Fibroblast of villous mesenchyme (primary cell): ENCODE measurements around the gene HAUS5. TPM values are rescaled to one million over a fixed set of nuclear protein-coding genes. Genes with fewer than 3 reads are reported as not detected.

ENCODE experiments used
- DNase-seq: peaks from one replicate; pipeline ENCODE4 v3.0.0-alpha.2; 2010; ENCODE audit warnings: low read depth
- H3K4me3 ChIP-seq: 2 replicates; pipeline ENCODE4 v1.5.1; 2011; ENCODE audit warnings: low read depth, mild to moderate bottlenecking, low read length
- total RNA-seq: library from RNA; depleted of rRNA; stranded (reverse); fragments of >200 nt; gene quantifications from 2 replicates; pipeline ENCODE4 v1.2.3, GENCODE V29; 2012
- TF ChIP-seq, protein P1 (sequence below): IDR thresholded peaks from 2 replicates; pipeline ENCODE4 v1.5.1; 2012; ENCODE audit warnings: low read depth, mild to moderate bottlenecking, low read length; ENCODE audit not compliant: insufficient read depth

HAUS5 gene
- total RNA-seq, 1 donor, result 6.5 TPM

DNA sequence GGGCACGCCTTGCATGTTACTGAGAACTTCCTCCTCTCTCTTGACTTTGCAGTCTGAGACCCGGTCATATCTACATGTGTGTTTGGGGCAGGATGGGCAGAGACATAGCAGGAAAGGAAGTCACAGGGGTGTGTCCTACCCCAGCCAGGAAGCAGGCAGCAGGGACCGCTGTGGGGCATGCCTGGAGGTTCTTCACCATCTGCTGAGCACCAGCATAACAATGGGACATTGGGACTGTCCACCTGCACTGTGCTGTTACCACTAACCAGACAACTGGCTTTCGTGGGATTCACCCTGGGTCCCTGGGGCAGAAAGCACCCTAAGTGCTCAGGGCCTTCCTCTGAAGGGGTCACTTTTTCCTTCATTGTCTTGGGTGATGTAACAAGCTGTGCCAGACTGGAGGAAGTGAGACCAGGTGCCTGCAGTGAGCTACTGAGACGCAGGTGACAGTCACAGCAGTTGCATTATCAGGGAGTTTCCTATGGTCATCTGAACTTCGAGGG is 2.6 kb upstream of the HAUS5 start:
- H3K4me3 ChIP-seq, result no peak overlapping the region
- no peak for DNase-seq
- TF ChIP-seq, protein P1, sequence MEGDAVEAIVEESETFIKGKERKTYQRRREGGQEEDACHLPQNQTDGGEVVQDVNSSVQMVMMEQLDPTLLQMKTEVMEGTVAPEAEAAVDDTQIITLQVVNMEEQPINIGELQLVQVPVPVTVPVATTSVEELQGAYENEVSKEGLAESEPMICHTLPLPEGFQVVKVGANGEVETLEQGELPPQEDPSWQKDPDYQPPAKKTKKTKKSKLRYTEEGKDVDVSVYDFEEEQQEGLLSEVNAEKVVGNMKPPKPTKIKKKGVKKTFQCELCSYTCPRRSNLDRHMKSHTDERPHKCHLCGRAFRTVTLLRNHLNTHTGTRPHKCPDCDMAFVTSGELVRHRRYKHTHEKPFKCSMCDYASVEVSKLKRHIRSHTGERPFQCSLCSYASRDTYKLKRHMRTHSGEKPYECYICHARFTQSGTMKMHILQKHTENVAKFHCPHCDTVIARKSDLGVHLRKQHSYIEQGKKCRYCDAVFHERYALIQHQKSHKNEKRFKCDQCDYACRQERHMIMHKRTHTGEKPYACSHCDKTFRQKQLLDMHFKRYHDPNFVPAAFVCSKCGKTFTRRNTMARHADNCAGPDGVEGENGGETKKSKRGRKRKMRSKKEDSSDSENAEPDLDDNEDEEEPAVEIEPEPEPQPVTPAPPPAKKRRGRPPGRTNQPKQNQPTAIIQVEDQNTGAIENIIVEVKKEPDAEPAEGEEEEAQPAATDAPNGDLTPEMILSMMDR, result no peak

DNA sequence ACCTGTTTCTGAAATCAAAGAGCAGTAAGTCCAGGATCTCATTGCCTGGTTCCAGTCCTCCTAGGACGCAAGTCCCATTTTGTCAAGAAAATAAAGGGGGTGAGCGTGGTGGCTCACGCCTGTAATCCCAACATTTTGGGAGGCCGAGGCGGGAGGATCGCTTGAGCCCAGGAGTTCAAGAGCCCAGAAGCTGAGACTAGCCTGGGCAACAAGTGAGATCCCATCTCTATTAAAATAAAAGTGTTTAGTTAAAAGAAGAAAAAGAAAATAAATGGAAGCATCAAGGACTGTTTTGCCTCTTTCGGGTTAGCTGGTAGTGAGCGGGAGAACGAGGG is 344 bp upstream of the HAUS5 start:
- no peak for DNase-seq
- peak overlapping the region; percentile 94 for H3K4me3 ChIP-seq
- TF ChIP-seq, protein P1, result no peak

DNA sequence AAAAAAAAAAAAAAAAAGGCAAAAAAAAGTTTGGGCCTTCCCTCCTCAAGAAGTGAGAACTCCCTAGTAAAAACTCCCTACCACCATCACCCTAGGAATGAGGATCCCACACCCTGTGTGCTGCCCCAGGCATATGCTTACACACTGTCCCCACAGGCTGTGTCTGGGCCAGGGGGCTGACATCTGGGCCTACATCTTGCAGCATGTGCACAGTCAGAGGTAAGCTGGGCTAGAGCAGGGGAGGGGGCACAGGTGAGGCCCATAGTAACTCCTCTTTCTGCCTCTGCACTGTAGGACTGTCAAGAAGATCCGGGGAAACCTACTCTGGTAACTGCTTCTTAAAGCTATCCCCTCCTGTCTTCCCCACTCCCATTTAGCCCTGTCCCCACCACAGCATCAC is 1.0 kb downstream of the HAUS5 start:
- DNase-seq, result no peak
- TF ChIP-seq, protein P1, result no peak
- H3K4me3 ChIP-seq, result no peak overlapping the region

DNA sequence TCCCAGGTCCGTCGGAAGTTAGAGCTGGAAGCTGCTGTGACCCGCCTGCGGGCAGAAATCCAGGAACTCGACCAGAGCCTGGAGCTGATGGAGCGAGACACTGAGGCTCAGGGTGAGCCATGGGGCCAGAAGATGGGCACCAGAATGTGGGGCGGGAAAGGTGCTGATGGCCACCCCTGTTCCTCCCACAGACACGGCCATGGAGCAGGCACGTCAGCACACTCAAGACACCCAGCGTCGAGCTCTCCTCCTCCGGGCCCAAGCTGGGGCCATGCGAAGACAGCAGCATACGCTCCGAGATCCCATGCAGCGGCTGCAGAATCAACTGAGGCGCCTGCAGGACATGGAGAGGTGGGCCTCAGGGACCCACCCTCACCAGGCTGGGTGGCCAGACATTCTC is 2.5 kb downstream of the HAUS5 start:
- TF ChIP-seq, protein P1, result no peak
- DNase-seq, result no peak

DNA sequence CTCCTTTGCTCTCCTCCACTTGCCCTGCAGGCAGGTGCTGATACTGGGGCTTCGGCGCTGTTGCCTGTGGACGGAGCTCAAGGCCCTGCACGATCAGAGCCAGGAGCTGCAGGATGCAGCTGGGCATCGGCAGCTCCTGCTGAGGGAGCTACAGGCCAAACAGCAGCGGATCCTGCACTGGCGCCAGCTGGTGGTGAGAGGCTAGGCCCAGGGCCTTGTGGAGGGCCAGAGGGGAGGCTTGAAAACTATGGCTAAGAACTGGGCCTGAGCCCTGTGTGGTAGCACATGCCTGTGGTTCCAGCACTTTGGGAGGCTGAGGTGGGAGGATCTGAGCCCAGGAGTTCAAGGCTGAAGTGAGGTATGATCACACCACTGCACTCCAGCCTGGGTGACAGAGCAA is 6.3 kb downstream of the HAUS5 start:
- TF ChIP-seq, protein P1, result peak; percentile 11
- no peak for DNase-seq
- H3K4me3 ChIP-seq, result no peak overlapping the region

More for the DNA sequence above, 2.5 kb downstream of the HAUS5 start:
- H3K4me3 ChIP-seq, result no peak overlapping the region

DNA sequence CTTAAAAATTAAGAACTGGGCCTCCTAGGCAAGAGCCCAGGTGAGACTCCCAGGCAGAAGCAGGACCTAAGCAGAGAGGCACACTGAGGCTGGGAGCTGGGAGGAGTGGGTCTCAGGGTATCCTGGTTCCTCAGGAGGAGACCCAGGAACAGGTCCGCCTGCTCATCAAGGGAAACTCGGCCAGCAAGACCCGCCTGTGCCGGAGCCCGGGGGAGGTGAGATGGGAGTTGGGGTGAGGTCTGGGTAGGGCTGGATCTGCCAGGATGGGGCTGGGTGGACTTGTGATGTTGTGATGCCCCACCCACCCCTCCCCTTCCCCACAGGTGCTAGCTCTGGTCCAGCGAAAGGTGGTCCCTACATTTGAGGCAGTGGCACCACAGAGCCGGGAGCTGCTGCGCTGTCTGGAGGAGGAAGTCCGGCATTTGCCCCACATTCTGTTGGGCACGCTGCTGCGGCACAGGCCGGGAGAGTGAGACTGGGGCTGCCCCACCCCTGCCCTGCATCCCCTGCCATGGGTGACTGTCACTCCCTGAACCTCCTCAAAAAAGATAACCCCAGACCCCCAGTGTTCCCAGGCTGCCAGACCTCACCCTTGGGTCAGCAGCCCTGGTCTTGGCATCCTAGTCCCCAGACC is 6.9 kb downstream of the HAUS5 start:
- no peak for DNase-seq
- TF ChIP-seq, protein P1, result no peak
- H3K4me3 ChIP-seq, result no peak overlapping the region

DNA sequence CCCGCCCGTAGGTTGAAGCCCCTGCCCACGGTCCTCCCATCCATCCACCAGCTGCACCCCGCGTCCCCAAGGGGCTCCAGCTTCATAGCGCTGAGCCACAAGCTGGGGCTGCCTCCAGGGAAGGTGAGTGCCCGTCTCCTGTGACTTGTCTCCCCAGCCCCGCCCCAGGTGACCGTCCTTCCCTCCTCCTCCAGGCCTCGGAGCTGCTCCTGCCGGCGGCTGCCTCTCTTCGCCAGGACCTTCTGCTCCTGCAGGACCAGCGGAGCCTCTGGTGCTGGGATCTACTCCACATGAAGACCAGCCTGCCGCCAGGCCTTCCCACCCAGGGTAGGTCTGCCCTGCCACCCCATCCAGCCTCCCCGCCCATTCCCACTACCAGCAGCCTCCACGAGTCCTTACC is 7.5 kb downstream of the HAUS5 start:
- DNase-seq, result no peak
- TF ChIP-seq, protein P1, result no peak
- no peak overlapping the region for H3K4me3 ChIP-seq
